ENCODE measurements around the gene WARS2. TPM values are rescaled to one million over a fixed set of nuclear protein-coding genes. Genes with fewer than 3 reads are reported as not detected.
A peak's percentile ranks its signal among the peaks of the same experiment; 100 is the strongest.

WARS2 gene
- 10 to 100 TPM in 1 of 2 donors, 1 to 10 TPM in 1; 9.9 to 11.8 TPM for total RNA-seq
- polyA plus RNA-seq (2013, experiment 1 of 2) = 12.8 TPM
- 14.5 TPM for polyA plus RNA-seq (2013, experiment 2 of 2)
- long read RNA-seq, experiment 1, partial matches to known transcripts = 2 of 8 reads
- long read RNA-seq, experiment 1, other reads (novel, unspliced or antisense) = 1 of 8 reads
- long read RNA-seq, experiment 2, transcript WARS2-201 (6 exons, 2,800 nt) = major isoform, 19 of 25 reads
- long read RNA-seq, experiment 2, partial matches to known transcripts = 0 of 25 reads
- long read RNA-seq, experiment 2, other reads (novel, unspliced or antisense) = 6 of 25 reads
- long read RNA-seq, experiment 3, transcript WARS2-201 (6 exons, 2,800 nt) = major isoform, 16 of 29 reads
- long read RNA-seq, experiment 3, partial matches to known transcripts = 1 of 29 reads
- long read RNA-seq, experiment 3, other reads (novel, unspliced or antisense) = 10 of 29 reads
- long read RNA-seq, experiment 4, transcript WARS2-201 (6 exons, 2,800 nt) = major isoform, 9 of 12 reads
- long read RNA-seq, experiment 4, partial matches to known transcripts = 1 of 12 reads
- long read RNA-seq, experiment 4, other reads (novel, unspliced or antisense) = 2 of 12 reads

GRCh38 chr1:119140177-119141019, at the start of gene WARS2:
TSS of gene WARS2 (minus strand) at chr1:119140653. CDS start at chr1:119140644, 9 bp downstream.
- Histone ChIP-seq H3K4me1 (ENCODE audit: control insufficient read depth, insufficient read depth, low read length) (no peaks in the 10 kb centered on the region), H3K9ac (ENCODE audit: extremely low read depth, low read length, poor library complexity, severe bottlenecking) (peak within 1 kb of the TSS; percentile 96), H3K4me3 (ENCODE audit: low read length) (peak within 1 kb of the TSS; percentile 95), H3K27me3 (ENCODE audit: control insufficient read depth, insufficient read depth, low read length, poor library complexity, severe bottlenecking) (no peaks in the 10 kb centered on the region), H3K36me3 (ENCODE audit: control insufficient read depth, insufficient read depth, low read length) (no peaks in the 10 kb centered on the region), H3K9me3 (ENCODE audit: control insufficient read depth, low read length) (no peaks in the 10 kb centered on the region), H3K27ac (ENCODE audit: low read depth, low read length) (peak within 1 kb of the TSS; percentile 100)
- no peaks in the 10 kb centered on the region for H3K9me3 Mint-ChIP-seq
- H3K4me3 Mint-ChIP-seq = no peak within 1 kb of the TSS
- no peaks in the 10 kb centered on the region for H3K36me3 Mint-ChIP-seq (ENCODE audit: low read depth)
- WGBS, 2 experiments (ENCODE audit: insufficient coverage in 1 of 2, insufficient read length in 1 of 2) = 0% methylated on average over 13 to 50 of the region's 50 CpGs
- no peak within 1 kb of the TSS for H3K27ac Mint-ChIP-seq
- TF ChIP-seq CTCF (conservative IDR thresholded peaks at IDR 0.05) = no peak
- peak; percentile 98 for DNase-seq
- no peaks in the 10 kb centered on the region for H3K27me3 Mint-ChIP-seq (ENCODE audit: insufficient read depth)
- H3K4me1 Mint-ChIP-seq = peaks cover 8% of the 10 kb centered on the region

- no peak for TF ChIP-seq CTCF (conservative IDR thresholded peaks at IDR 0.05)
Observed at GRCh38 chr1:119188926-119189325, 48.5 kb upstream of the WARS2 start.

GRCh38 chr1:119187416-119187815, 47.0 kb upstream of the WARS2 start:
- H3K4me1 ChIP-seq (ENCODE audit: control insufficient read depth, insufficient read depth, low read length) = no peaks in the 10 kb centered on the region
- H3K36me3 ChIP-seq (ENCODE audit: control insufficient read depth, insufficient read depth, low read length) = peaks cover 3% of the 10 kb centered on the region
- no peaks in the 10 kb centered on the region for H3K27me3 ChIP-seq (ENCODE audit: control insufficient read depth, insufficient read depth, low read length, poor library complexity, severe bottlenecking)
- Mint-ChIP-seq H3K4me3 (no peak overlapping the region), H3K4me1 (peaks cover 7% of the 10 kb centered on the region), H3K27ac (no peak overlapping the region), H3K9me3 (no peaks in the 10 kb centered on the region), H3K27me3 (ENCODE audit: insufficient read depth) (no peaks in the 10 kb centered on the region), H3K36me3 (ENCODE audit: low read depth) (peaks cover 8% of the 10 kb centered on the region)
- no peak for TF ChIP-seq CTCF (conservative IDR thresholded peaks at IDR 0.05)
- peaks cover 19% of the 10 kb centered on the region for H3K9me3 ChIP-seq (ENCODE audit: control insufficient read depth, low read length)
- H3K27ac ChIP-seq (ENCODE audit: low read depth, low read length) = no peak overlapping the region
- no peak for DNase-seq
- H3K4me3 ChIP-seq (ENCODE audit: low read length) = no peak overlapping the region
- WGBS, 2 experiments (ENCODE audit: insufficient coverage in 1 of 2, insufficient read length in 1 of 2) = 86% methylated on average over 2 of the region's 2 CpGs; no CpG with 5 or more reads in 1 of the 2 experiments
- no peak overlapping the region for H3K9ac ChIP-seq (ENCODE audit: extremely low read depth, low read length, poor library complexity, severe bottlenecking)

More at GRCh38 chr1:119188926-119189325, 48.5 kb upstream of the WARS2 start:
- H3K4me3 Mint-ChIP-seq = no peak overlapping the region
- peaks cover 7% of the 10 kb centered on the region for H3K4me1 Mint-ChIP-seq
- H3K27me3 ChIP-seq (ENCODE audit: control insufficient read depth, insufficient read depth, low read length, poor library complexity, severe bottlenecking) = no peaks in the 10 kb centered on the region
- no peak overlapping the region for H3K4me3 ChIP-seq (ENCODE audit: low read length)
- H3K27ac Mint-ChIP-seq = no peak overlapping the region
- H3K9me3 ChIP-seq (ENCODE audit: control insufficient read depth, low read length) = peaks cover 19% of the 10 kb centered on the region
- H3K36me3 ChIP-seq (ENCODE audit: control insufficient read depth, insufficient read depth, low read length) = peaks cover 3% of the 10 kb centered on the region
- peaks cover 8% of the 10 kb centered on the region for H3K36me3 Mint-ChIP-seq (ENCODE audit: low read depth)
- H3K27ac ChIP-seq (ENCODE audit: low read depth, low read length) = no peak overlapping the region
- WGBS, 2 experiments (ENCODE audit: insufficient coverage in 1 of 2, insufficient read length in 1 of 2) = 97% methylated on average over 2 of the region's 3 CpGs; no CpG with 5 or more reads in 1 of the 2 experiments
- H3K4me1 ChIP-seq (ENCODE audit: control insufficient read depth, insufficient read depth, low read length) = no peaks in the 10 kb centered on the region
- no peaks in the 10 kb centered on the region for H3K27me3 Mint-ChIP-seq (ENCODE audit: insufficient read depth)
- DNase-seq = no peak
- H3K9ac ChIP-seq (ENCODE audit: extremely low read depth, low read length, poor library complexity, severe bottlenecking) = no peak overlapping the region
- H3K9me3 Mint-ChIP-seq = no peaks in the 10 kb centered on the region
